Endodermal cell (in vitro differentiated cells): ENCODE results near the gene SCUBE1. TPM values are rescaled to one million over a fixed set of nuclear protein-coding genes. Genes with fewer than 3 reads are reported as not detected.

Source experiments
- DNase-seq: peaks from one replicate; pipeline ENCODE4 v3.0.0-alpha.2; 2017
- H3K27ac ChIP-seq: 2 replicates; pipeline ENCODE4 v1.5.1; 2013; ENCODE audit warnings: mild to moderate bottlenecking, low read depth, low read length, moderate library complexity
- H3K27me3 ChIP-seq: 2 replicates; pipeline ENCODE4 v1.6.1; 2013; ENCODE audit warnings: mild to moderate bottlenecking, low read length, moderate library complexity; ENCODE audit not compliant: insufficient read depth, control insufficient read depth, poor library complexity, severe bottlenecking
- H3K36me3 ChIP-seq: 2 replicates; pipeline ENCODE4 v1.7.0; 2013; ENCODE audit warnings: mild to moderate bottlenecking, low read length, moderate library complexity; ENCODE audit not compliant: control insufficient read depth, insufficient read depth
- H3K4me1 ChIP-seq: one replicate; pipeline ENCODE4 v1.7.0; 2013; ENCODE audit warnings: low read length; ENCODE audit not compliant: control insufficient read depth, insufficient read depth
- H3K4me3 ChIP-seq: 2 replicates; pipeline ENCODE4 v1.5.1; 2013; ENCODE audit warnings: mild to moderate bottlenecking, low read length, moderate library complexity
- H3K9ac ChIP-seq: 2 replicates; pipeline ENCODE4 v1.6.1; 2013; ENCODE audit warnings: mild to moderate bottlenecking, low read length, moderate library complexity; ENCODE audit not compliant: poor library complexity, severe bottlenecking; ENCODE audit errors: extremely low read depth
- H3K9me3 ChIP-seq: 2 replicates; pipeline ENCODE4 v1.6.1; 2013; ENCODE audit warnings: mild to moderate bottlenecking, low read length, moderate library complexity; ENCODE audit not compliant: control insufficient read depth
- H3K27ac Mint-ChIP-seq: 2 replicates; pipeline ENCODE4 v1.8.0; 2020; ENCODE audit warnings: mixed read lengths
- H3K27me3 Mint-ChIP-seq: 2 replicates; pipeline ENCODE4 v1.8.0; 2021; ENCODE audit warnings: mild to moderate bottlenecking, mixed read lengths; ENCODE audit not compliant: insufficient read depth
- H3K36me3 Mint-ChIP-seq: 2 replicates; pipeline ENCODE4 v1.8.0; 2020; ENCODE audit warnings: low read depth, mixed read lengths
- H3K4me1 Mint-ChIP-seq: 2 replicates; pipeline ENCODE4 v1.8.0; 2020; ENCODE audit warnings: mixed read lengths
- H3K4me3 Mint-ChIP-seq: 2 replicates; pipeline ENCODE4 v1.8.0; 2020; ENCODE audit warnings: mild to moderate bottlenecking, moderate library complexity, mixed read lengths
- H3K9me3 Mint-ChIP-seq: 2 replicates; pipeline ENCODE4 v1.8.0; 2020; ENCODE audit warnings: mild to moderate bottlenecking, mixed read lengths
- CTCF ChIP-seq: fragments of 200-600 bp; sonication (generic); conservative IDR thresholded peaks from 2 replicates; pipeline ENCODE4 v1.5.0; 2021; ENCODE audit warnings: antibody characterized with exemption, mild to moderate bottlenecking
- WGBS, 2 experiments: methylation state at CpG; one replicate each; pipeline versions ENCODE4 v1.1.5 to v1.1.7; 2013; ENCODE audit warnings: missing lambda C conversion rate in 2 of 2, mixed read lengths in 1 of 2; ENCODE audit not compliant: insufficient coverage in 1 of 2, insufficient read length in 1 of 2; 5-methylcytosine and 5-hydroxymethylcytosine counted together
- total RNA-seq, 2 donors: library from RNA; stranded (reverse); fragmentation: NEBNext Ultra II Directional in 1 of 2; extraction: Animal tissue kit (Norgen Biotek cat#: 25700) in 1 of 2; gene quantifications; 2 replicates in 1 of 2; 3 replicates in 1 of 2; pipeline ENCODE4 v1.2.1, GENCODE V29; 2021

Gene SCUBE1
- total RNA-seq, 2 donors from 2014 or later, result 0.13 to 0.95 TPM

- Mint-ChIP-seq H3K4me1 (no peaks in the 10 kb centered on the region), H3K27me3 (peaks cover 7% of the 10 kb centered on the region), H3K9me3 (no peaks in the 10 kb centered on the region)
Observed at GRCh38 chr22:43301866-43302265, 41.3 kb downstream of the SCUBE1 start.

GRCh38 chr22:43300891-43301676 is 42.1 kb downstream of the SCUBE1 start:
- H3K36me3 ChIP-seq, result no peaks in the 10 kb centered on the region
- H3K9ac ChIP-seq, result no peak overlapping the region
- no peaks in the 10 kb centered on the region for H3K36me3 Mint-ChIP-seq
- H3K4me3 ChIP-seq, result no peak overlapping the region
- H3K9me3 Mint-ChIP-seq, result no peaks in the 10 kb centered on the region
- no peak overlapping the region for H3K27ac Mint-ChIP-seq
- H3K27ac ChIP-seq, result peak overlapping the region; percentile 17
- H3K27me3 Mint-ChIP-seq, result peaks cover 7% of the 10 kb centered on the region
- H3K4me1 Mint-ChIP-seq, result no peaks in the 10 kb centered on the region
- WGBS, 2 experiments, result 84 to 85% methylated on average over 14 to 21 of the region's 21 CpGs
- H3K4me1 ChIP-seq, result no peaks in the 10 kb centered on the region
- H3K9me3 ChIP-seq, result no peaks in the 10 kb centered on the region
- H3K4me3 Mint-ChIP-seq, result no peak overlapping the region
- no peak for DNase-seq
- no peaks in the 10 kb centered on the region for H3K27me3 ChIP-seq
- TF ChIP-seq CTCF, result no peak

More at GRCh38 chr22:43301866-43302265, 41.3 kb downstream of the SCUBE1 start:
- no peak for TF ChIP-seq CTCF
- H3K36me3 Mint-ChIP-seq, result no peaks in the 10 kb centered on the region
- no peak overlapping the region for H3K4me3 Mint-ChIP-seq
- Histone ChIP-seq H3K9ac (no peak overlapping the region), H3K27ac (no peak overlapping the region), H3K4me1 (no peaks in the 10 kb centered on the region), H3K4me3 (no peak overlapping the region), H3K9me3 (no peaks in the 10 kb centered on the region), H3K27me3 (no peaks in the 10 kb centered on the region), H3K36me3 (no peaks in the 10 kb centered on the region)
- 92 to 100% methylated on average over 7 to 10 of the region's 10 CpGs for WGBS, 2 experiments
- no peak for DNase-seq
- no peak overlapping the region for H3K27ac Mint-ChIP-seq

- Mint-ChIP-seq H3K4me3 (no peak overlapping the region), H3K27me3 (peaks cover 7% of the 10 kb centered on the region), H3K36me3 (no peaks in the 10 kb centered on the region), H3K9me3 (no peaks in the 10 kb centered on the region), H3K27ac (no peak overlapping the region), H3K4me1 (no peaks in the 10 kb centered on the region)
- no peaks in the 10 kb centered on the region for H3K36me3 ChIP-seq
- no peak for TF ChIP-seq CTCF
- no peaks in the 10 kb centered on the region for H3K27me3 ChIP-seq
- no peaks in the 10 kb centered on the region for H3K4me1 ChIP-seq
- no peak for DNase-seq
- no peaks in the 10 kb centered on the region for H3K9me3 ChIP-seq
- no peak overlapping the region for H3K9ac ChIP-seq
- 95 to 99% methylated on average over 12 of the region's 12 CpGs for WGBS, 2 experiments
- no peak overlapping the region for H3K4me3 ChIP-seq
- no peak overlapping the region for H3K27ac ChIP-seq
Observed at GRCh38 chr22:43299736-43300135, 43.4 kb downstream of the SCUBE1 start.
